ENCODE measurements around the gene SHLD2.

Gene SHLD2

GRCh38 chr10:87094373-87095235, at the start of gene SHLD2, which contains the start of gene GLUD1:
TSS of gene SHLD2 (plus strand) at chr10:87095206. CDS start at chr10:87151355, 56,149 bp downstream.
TSS of gene GLUD1 (minus strand) at chr10:87094843. CDS start at chr10:87094769, 74 bp downstream.
- no peak for TF ChIP-seq CTCF (IDR thresholded peaks at IDR 0.05; ENCODE audit: extremely low read depth, missing control alignments)
- DNase-seq (ENCODE audit: low spot score): peak; percentile 97

GRCh38 chr10:87045434-87045938, 49.5 kb upstream of the SHLD2 start:
- DNase-seq (ENCODE audit: low spot score): no peak
- no peak for TF ChIP-seq CTCF (IDR thresholded peaks at IDR 0.05; ENCODE audit: extremely low read depth, missing control alignments)

GRCh38 chr10:87053111-87053510, 41.9 kb upstream of the SHLD2 start:
- TF ChIP-seq CTCF (IDR thresholded peaks at IDR 0.05; ENCODE audit: extremely low read depth, missing control alignments): no peak
- no peak for DNase-seq (ENCODE audit: low spot score)

GRCh38 chr10:87053577-87054181, 41.3 kb upstream of the SHLD2 start:
- no peak for DNase-seq (ENCODE audit: low spot score)
- TF ChIP-seq CTCF (IDR thresholded peaks at IDR 0.05; ENCODE audit: extremely low read depth, missing control alignments): no peak

GRCh38 chr10:87054373-87055295, 40.4 kb upstream of the SHLD2 start:
- no peak for DNase-seq (ENCODE audit: low spot score)
- no peak for TF ChIP-seq CTCF (IDR thresholded peaks at IDR 0.05; ENCODE audit: extremely low read depth, missing control alignments)

GRCh38 chr10:87058171-87058570, 36.8 kb upstream of the SHLD2 start:
- TF ChIP-seq CTCF (IDR thresholded peaks at IDR 0.05; ENCODE audit: extremely low read depth, missing control alignments): no peak
- no peak for DNase-seq (ENCODE audit: low spot score)

All from GM20000 (cell line).